Liver (tissue), 9 donors: ENCODE results near the gene PIGN. TPM values are rescaled to one million over a fixed set of nuclear protein-coding genes. Genes with fewer than 3 reads are reported as not detected.

Experiments used
- DNase-seq: peaks from one replicate; pipeline ENCODE4 v3.0.0-alpha.2; 2017; ENCODE audit warnings: low spot score
- H3K27ac ChIP-seq, 2 donors: one replicate each; pipeline ENCODE4 v1.7.0; 2013; ENCODE audit warnings: inconsistent platforms in 2 of 2, low read length in 2 of 2, control low read depth in 1 of 2, low read depth in 1 of 2, mild to moderate bottlenecking in 1 of 2
- H3K27me3 ChIP-seq, 4 donors: one replicate each; pipeline versions ENCODE4 v1.6.1 to v1.7.0; 2013; ENCODE audit warnings: low read length in 3 of 4, inconsistent platforms in 1 of 4, mild to moderate bottlenecking in 1 of 4, moderate library complexity in 1 of 4; ENCODE audit not compliant: control insufficient read depth in 4 of 4, insufficient read depth in 4 of 4
- H3K36me3 ChIP-seq, 4 donors: one replicate each; pipeline versions ENCODE4 v1.6.1 to v1.7.0; 2013; ENCODE audit warnings: low read length in 3 of 4, mild to moderate bottlenecking in 3 of 4, low read depth in 1 of 4, moderate library complexity in 1 of 4; ENCODE audit not compliant: control insufficient read depth in 4 of 4, insufficient read depth in 3 of 4
- H3K4me1 ChIP-seq, 4 donors: one replicate each; pipeline versions ENCODE4 v1.6.1 to v1.7.0; 2013; ENCODE audit warnings: low read length in 3 of 4, mild to moderate bottlenecking in 3 of 4, moderate library complexity in 1 of 4; ENCODE audit not compliant: control insufficient read depth in 4 of 4, insufficient read depth in 4 of 4
- H3K4me3 ChIP-seq, 3 donors: one replicate each; pipeline versions ENCODE4 v1.6.1 to v1.7.0; 2013; ENCODE audit warnings: low read length in 3 of 3, control low read depth in 1 of 3, low read depth in 1 of 3, mild to moderate bottlenecking in 1 of 3
- H3K9ac ChIP-seq, 2 donors: one replicate each; pipeline ENCODE4 v1.7.0; 2013; ENCODE audit warnings: low read length in 2 of 2, mild to moderate bottlenecking in 2 of 2, moderate library complexity in 2 of 2, control low read depth in 1 of 2, low read depth in 1 of 2
- H3K9me3 ChIP-seq, 4 donors: one replicate each; pipeline versions ENCODE4 v1.6.1 to v1.7.0; 2013; ENCODE audit warnings: low read length in 3 of 4; ENCODE audit not compliant: control insufficient read depth in 4 of 4
- ATF3 ChIP-seq: IDR thresholded peaks from 2 replicates; pipeline ENCODE4 v1.6.1; 2016; ENCODE audit warnings: antibody characterized with exemption
- CTCF ChIP-seq: fragments of 150-350 bp; IDR thresholded peaks from 2 replicates; pipeline ENCODE4 v1.5.1; 2017; ENCODE audit warnings: improper control_type of control experiment, low read depth, low read length; ENCODE audit not compliant: missing input control
- EGR1 ChIP-seq, 2 donors: IDR thresholded peaks; 2 replicates each; pipeline ENCODE4 v1.6.1; 2016 to 2018; ENCODE audit warnings: antibody characterized with exemption in 2 of 2, low read depth in 2 of 2
- FOXA1 ChIP-seq: IDR thresholded peaks from 2 replicates; pipeline ENCODE4 v1.6.1; 2016; ENCODE audit warnings: antibody characterized with exemption
- FOXA2 ChIP-seq: IDR thresholded peaks from 2 replicates; pipeline ENCODE4 v1.6.1; 2016; ENCODE audit warnings: antibody characterized with exemption
- GABPA ChIP-seq, 2 donors: IDR thresholded peaks in 1 of 2; conservative IDR thresholded peaks in 1 of 2; 2 replicates each; pipeline ENCODE4 v1.6.1; 2016; ENCODE audit warnings: antibody characterized with exemption in 2 of 2, mild to moderate bottlenecking in 1 of 2, moderate library complexity in 1 of 2
- HNF4A ChIP-seq, 2 donors: conservative IDR thresholded peaks; 2 replicates each; pipeline ENCODE4 v1.6.1; 2016; ENCODE audit warnings: antibody characterized with exemption in 2 of 2, mild to moderate bottlenecking in 2 of 2
- HNF4G ChIP-seq: IDR thresholded peaks from 2 replicates; pipeline ENCODE4 v1.6.1; 2016; ENCODE audit warnings: antibody characterized with exemption
- JUND ChIP-seq, 2 donors: IDR thresholded peaks; 2 replicates each; pipeline ENCODE4 v1.6.1; 2016; ENCODE audit warnings: antibody characterized with exemption in 2 of 2
- MAX ChIP-seq: IDR thresholded peaks from 2 replicates; pipeline ENCODE4 v1.6.1; 2016; ENCODE audit warnings: antibody characterized with exemption
- NR2F2 ChIP-seq: IDR thresholded peaks from 2 replicates; pipeline ENCODE4 v1.6.1; 2016; ENCODE audit warnings: antibody characterized with exemption
- RAD21 ChIP-seq, 2 donors: IDR thresholded peaks; 2 replicates each; pipeline ENCODE4 v1.6.1; 2016; ENCODE audit warnings: antibody characterized with exemption in 2 of 2, mild to moderate bottlenecking in 2 of 2
- REST ChIP-seq: IDR thresholded peaks from 2 replicates; pipeline ENCODE4 v1.6.1; 2016; ENCODE audit warnings: antibody characterized with exemption, mild to moderate bottlenecking
- RXRA ChIP-seq, 2 donors: IDR thresholded peaks; 2 replicates each; pipeline ENCODE4 v1.6.1; 2017 to 2018; ENCODE audit warnings: antibody characterized with exemption in 2 of 2, mild to moderate bottlenecking in 1 of 2
- SP1 ChIP-seq: IDR thresholded peaks from 2 replicates; pipeline ENCODE4 v1.6.1; 2018; ENCODE audit warnings: antibody characterized with exemption, mild to moderate bottlenecking
- YY1 ChIP-seq: IDR thresholded peaks from 2 replicates; pipeline ENCODE4 v1.6.1; 2016; ENCODE audit warnings: antibody characterized with exemption, mild to moderate bottlenecking
- ZBTB33 ChIP-seq: IDR thresholded peaks from 2 replicates; pipeline ENCODE4 v1.6.1; 2016; ENCODE audit warnings: antibody characterized with exemption
- WGBS: extraction: QIAGEN DNeasy Blood & Tissue Kit; methylation state at CpG from one replicate; pipeline ENCODE4 v1.1.7; 2013; 5-methylcytosine and 5-hydroxymethylcytosine counted together
- polyA plus RNA-seq, 2 donors: library from polyadenylated mRNA; stranded (reverse) in 1 of 2; unstranded in 1 of 2; fragments of 200-250 nt in 1 of 2; fragments of >200 nt in 1 of 2; fragmentation: Nextera tagmentation in 1 of 2; extraction: Ambion mirVana in 1 of 2; gene quantifications; one replicate each; pipeline versions ENCODE4 v1.2.1 to v1.2.3, GENCODE V29; 2013 to 2015
- total RNA-seq, 2 donors: library from RNA; depleted of rRNA; stranded (reverse); fragments of >200 nt; gene quantifications; one replicate each; pipeline ENCODE4 v1.2.3, GENCODE V29; 2014
- donor health status: healthy.
- donor health status: healthy.
- donor health status: healthy.
- donor health status: healthy.
- donor health status: healthy.

The PIGN gene
- total and polyA plus RNA-seq, 4 donors: 5.1 to 20.6 (median 12.5) TPM

- H3K27ac ChIP-seq: no peak overlapping the region
- H3K36me3 ChIP-seq: peaks cover 0 to 9% (median 1%) of the 10 kb centered on the region in 4 donors
- H3K4me3 ChIP-seq: no peak overlapping the region
- DNase-seq: no peak
- TF ChIP-seq EGR1 (IDR thresholded peaks at IDR 0.05; ENCODE audit: low read depth in 2 of 2) (no peak), MAX (no peak), NR2F2 (no peak), SP1 (no peak), JUND (IDR thresholded peaks at IDR 0.05) (no peak), FOXA1 (no peak), HNF4A (conservative IDR thresholded peaks at IDR 0.05) (no peak), YY1 (no peak), REST (no peak), HNF4G (no peak), RAD21 (IDR thresholded peaks at IDR 0.05) (no peak), RXRA (IDR thresholded peaks at IDR 0.05) (no peak), GABPA (IDR thresholded peaks at IDR 0.05 in 1 of 2, conservative IDR thresholded peaks at IDR 0.05 in 1 of 2) (no peak), ATF3 (no peak), ZBTB33 (no peak), FOXA2 (no peak), CTCF (no peak)
- H3K9me3 ChIP-seq: no peaks in the 10 kb centered on the region
- H3K9ac ChIP-seq: no peak overlapping the region
- H3K27me3 ChIP-seq: no peaks in the 10 kb centered on the region
- 92% methylated on average over 7 of the region's 7 CpGs for WGBS
- no peaks in the 10 kb centered on the region for H3K4me1 ChIP-seq
These were observed 22.5 kb downstream of the PIGN start for GRCh38 chr18:62164310-62164709.

- H3K9ac ChIP-seq: no peak overlapping the region
- H3K27ac ChIP-seq: no peak overlapping the region
- no peaks in the 10 kb centered on the region for H3K9me3 ChIP-seq
- no peaks in the 10 kb centered on the region for H3K27me3 ChIP-seq
- no peak overlapping the region for H3K4me3 ChIP-seq
- no peaks in the 10 kb centered on the region for H3K4me1 ChIP-seq
- 97% methylated on average over 1 of the region's 1 CpG for WGBS
- no peak for DNase-seq
- H3K36me3 ChIP-seq: peaks cover 0 to 10% (median 2%) of the 10 kb centered on the region in 4 donors
- TF ChIP-seq RAD21 (IDR thresholded peaks at IDR 0.05): no peak
- TF ChIP-seq GABPA (IDR thresholded peaks at IDR 0.05 in 1 of 2, conservative IDR thresholded peaks at IDR 0.05 in 1 of 2): no peak
- no peak for TF ChIP-seq CTCF
- no peak for TF ChIP-seq NR2F2
- TF ChIP-seq MAX: no peak
- TF ChIP-seq SP1: no peak
- TF ChIP-seq FOXA2: no peak
- no peak for TF ChIP-seq REST
- no peak for TF ChIP-seq ATF3
These were observed 29.0 kb downstream of the PIGN start for GRCh38 chr18:62157843-62158242.
